ENCODE measurements around the gene ACSS1.

ACSS1 gene

GRCh38 chr20:24992487-24993205, 65.3 kb downstream of the ACSS1 start, which contains the start of gene APMAP:
Gene APMAP, minus strand, starts transcription at chr20:24992751. Its CDS starts 63 bp downstream, at chr20:24992688.
- DNase-seq, result peak; percentile 98

- peak; percentile 57 for DNase-seq
Measured at GRCh38 chr20:24991897-24992486, 65.9 kb downstream of the ACSS1 start.

- DNase-seq, result no peak
Measured at GRCh38 chr20:24990810-24991252, 67.1 kb downstream of the ACSS1 start.

GRCh38 chr20:24989162-24989561, 68.8 kb downstream of the ACSS1 start:
- peak; percentile 42 for DNase-seq

GRCh38 chr20:24987873-24988835, 69.8 kb downstream of the ACSS1 start:
- DNase-seq, result no peak

DNA sequence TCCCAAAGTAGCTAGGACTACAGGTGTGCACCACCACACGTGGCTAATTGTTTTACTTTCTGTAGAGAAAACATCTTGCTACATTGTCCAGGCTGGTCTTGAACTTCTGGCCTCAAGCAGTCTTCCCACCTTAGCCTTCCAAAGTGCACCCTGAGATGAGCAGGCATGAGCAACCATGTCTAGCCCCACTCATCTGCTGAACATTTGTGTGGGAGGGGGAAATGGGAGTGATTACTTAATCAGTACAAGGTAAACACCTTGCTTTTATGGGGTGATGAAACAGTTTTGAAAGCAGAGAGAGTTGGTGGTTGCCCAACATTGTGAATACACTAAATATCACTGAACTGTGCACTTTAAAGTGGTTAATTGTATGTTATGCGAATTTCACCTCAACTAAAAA, 70.7 kb downstream of the ACSS1 start:
- no peak for DNase-seq

GRCh38 chr20:24986436-24987015, 71.4 kb downstream of the ACSS1 start:
- DNase-seq, result no peak

- no peak for DNase-seq
Measured at GRCh38 chr20:24985802-24986201, 72.1 kb downstream of the ACSS1 start.

GRCh38 chr20:24984961-24985640, 72.8 kb downstream of the ACSS1 start:
- no peak for DNase-seq

GRCh38 chr20:24983896-24984295, 74.0 kb downstream of the ACSS1 start:
- DNase-seq, result no peak

DNA sequence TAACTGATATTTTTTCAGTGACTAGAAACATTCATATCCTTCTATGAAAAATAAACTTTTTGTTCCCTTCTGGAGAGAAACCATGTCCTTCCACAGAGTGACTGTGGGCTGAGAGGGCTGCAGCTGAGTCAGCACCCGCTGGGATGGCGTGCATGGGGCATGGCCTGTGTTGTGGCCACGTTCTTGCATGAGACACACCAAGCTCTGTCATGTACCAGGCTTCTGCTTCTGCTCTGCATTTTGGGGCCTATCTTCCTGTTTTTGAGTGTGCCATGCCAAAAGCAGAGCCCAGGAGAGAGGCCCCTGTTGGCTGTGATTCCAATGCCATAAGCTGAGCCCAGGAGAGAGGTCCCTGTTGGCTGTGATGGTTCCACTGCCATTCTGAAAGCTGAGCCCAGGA, 76.1 kb downstream of the ACSS1 start:
- no peak for DNase-seq

GRCh38 chr20:24981282-24981681, 76.7 kb downstream of the ACSS1 start:
- no peak for DNase-seq

- no peak for DNase-seq
Measured at GRCh38 chr20:24980291-24981053, 77.5 kb downstream of the ACSS1 start.

DNA sequence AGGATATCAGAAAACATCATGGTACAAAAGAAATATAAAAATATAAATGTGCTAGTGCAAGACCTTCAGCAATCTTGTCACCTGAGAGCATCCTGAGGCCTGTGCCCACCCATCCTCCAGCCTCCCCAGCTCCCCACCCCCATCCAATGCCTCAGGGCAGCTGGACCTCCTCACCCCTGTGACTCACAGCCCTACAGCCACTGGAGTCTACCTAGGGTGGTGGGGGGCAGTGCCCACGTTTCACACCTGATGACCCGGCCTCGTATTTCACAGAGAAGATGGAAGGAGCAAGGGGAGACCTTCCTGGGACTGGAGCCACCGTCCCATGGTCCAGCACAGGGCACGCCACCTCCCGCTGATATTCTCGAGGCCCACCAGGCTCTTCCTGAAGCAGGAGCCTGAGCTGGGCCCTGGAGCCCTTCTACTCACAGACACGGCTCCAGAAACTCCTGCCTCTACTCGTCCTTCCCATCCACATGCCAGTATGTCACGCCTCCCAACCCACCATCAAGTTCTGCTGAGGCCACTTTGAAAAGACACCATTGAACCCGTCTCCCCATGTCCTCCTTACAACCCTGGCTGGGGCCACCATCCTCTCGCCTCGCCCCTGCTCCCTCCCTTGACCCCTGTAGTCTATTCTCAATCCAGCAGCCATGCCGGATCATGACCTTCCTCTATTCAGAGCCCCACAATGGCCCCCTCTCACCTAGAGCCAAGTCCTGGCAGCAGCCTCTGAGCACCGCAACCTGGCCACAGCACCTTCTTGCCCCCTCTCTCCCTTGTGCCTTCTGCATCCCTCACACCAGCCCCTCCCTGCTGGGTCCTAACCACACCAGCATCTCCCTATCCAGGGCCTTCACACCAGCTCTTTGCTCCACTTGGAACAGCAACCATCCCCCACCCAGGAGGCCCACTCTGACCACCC, 78.6 kb downstream of the ACSS1 start:
- no peak for DNase-seq

DNA sequence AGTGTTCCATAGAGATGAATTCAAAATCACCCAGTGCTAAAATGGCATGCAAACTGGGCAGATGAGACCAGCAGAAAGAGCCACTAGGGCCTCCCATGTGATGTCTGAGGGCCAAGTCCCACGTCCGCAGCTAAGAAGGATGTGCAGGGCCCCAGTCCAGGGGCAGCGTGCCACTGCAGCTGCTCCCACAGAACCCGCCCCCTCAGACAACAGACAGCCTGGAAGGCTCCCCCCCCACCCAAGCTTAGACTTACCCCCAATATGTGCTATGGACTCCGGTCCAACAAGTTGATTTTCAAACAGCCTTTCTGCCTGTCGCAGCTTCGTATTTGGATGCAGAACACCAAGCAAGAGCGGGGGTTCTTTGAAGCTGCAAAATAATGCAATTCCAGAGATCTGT, 79.4 kb downstream of the ACSS1 start:
- DNase-seq, result no peak

DNA sequence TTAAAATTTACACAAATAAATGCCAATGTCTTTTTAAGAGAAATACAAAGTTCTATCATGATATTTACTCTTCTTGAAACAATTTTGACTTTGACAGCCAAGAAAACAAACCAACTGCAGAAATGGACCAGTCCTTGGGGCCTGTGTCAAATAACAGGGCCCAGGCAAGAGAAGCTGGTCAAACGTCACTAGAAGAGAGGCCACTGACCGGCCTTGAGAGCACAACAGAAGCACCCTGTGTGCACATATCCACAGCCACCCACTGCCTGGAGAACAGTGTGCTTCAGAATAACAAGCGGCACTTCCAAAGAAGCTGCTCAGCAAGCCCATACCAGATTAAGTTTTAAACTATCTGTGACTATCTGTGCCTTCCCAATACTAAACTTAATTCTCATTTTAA, 80.1 kb downstream of the ACSS1 start:
- no peak for DNase-seq

- no peak for DNase-seq
Measured at GRCh38 chr20:24977336-24977735, 80.6 kb downstream of the ACSS1 start.

GRCh38 chr20:24972341-24972740, 85.6 kb downstream of the ACSS1 start:
- no peak for DNase-seq

GRCh38 chr20:24971376-24972101, 86.4 kb downstream of the ACSS1 start:
- no peak for DNase-seq

DNA sequence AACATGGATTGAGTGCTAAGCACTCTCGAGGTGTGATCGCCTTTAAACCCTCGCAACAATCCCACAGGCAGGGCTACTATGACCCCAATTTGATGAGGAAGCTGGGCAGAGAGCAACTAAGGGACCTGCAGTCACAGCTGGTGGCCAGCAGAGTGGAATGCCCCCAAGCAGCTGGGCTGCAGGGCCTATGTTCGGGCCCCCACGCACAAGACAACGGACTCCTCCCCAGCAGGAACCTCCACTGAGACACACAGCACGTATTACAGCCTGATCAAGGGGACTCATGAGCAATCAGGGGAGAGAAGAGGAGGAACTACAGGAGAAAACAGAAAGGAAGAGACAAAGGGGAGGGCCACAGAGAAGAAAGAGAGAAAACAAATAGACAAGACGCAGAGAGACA, 87.2 kb downstream of the ACSS1 start:
- DNase-seq, result no peak
